Measurements from ENCODE around the gene MVK. TPM values are rescaled to one million over a fixed set of nuclear protein-coding genes. Genes with fewer than 3 reads are reported as not detected.

The MVK gene
- total RNA-seq, 1 donor: 13.2 TPM

GRCh38 chr12:109563291-109564284 lies 10.0 kb upstream of the MVK start:
- no peak for DNase-seq (ENCODE audit: low read depth in 2 of 3, low spot score in 2 of 3)

- no peak for DNase-seq (ENCODE audit: low read depth in 2 of 3, low spot score in 2 of 3)
Observed at GRCh38 chr12:109566424-109566823, 7.2 kb upstream of the MVK start.

GRCh38 chr12:109567296-109567695 lies 6.3 kb upstream of the MVK start:
- DNase-seq (ENCODE audit: low read depth in 2 of 3, low spot score in 2 of 3): no peak

GRCh38 chr12:109567967-109568366 lies 5.6 kb upstream of the MVK start:
- no peak for DNase-seq (ENCODE audit: low read depth in 2 of 3, low spot score in 2 of 3)

- no peak for DNase-seq (ENCODE audit: low read depth in 2 of 3, low spot score in 2 of 3)
Observed at GRCh38 chr12:109568486-109568885, 5.1 kb upstream of the MVK start.

- DNase-seq (ENCODE audit: low read depth in 2 of 3, low spot score in 2 of 3): no peak
Observed at GRCh38 chr12:109571773-109572505, 1.7 kb upstream of the MVK start.

- no peak for DNase-seq (ENCODE audit: low read depth in 2 of 3, low spot score in 2 of 3)
Observed at GRCh38 chr12:109572506-109572845, 1.1 kb upstream of the MVK start.

GRCh38 chr12:109573914-109574244 lies 285 bp downstream of the MVK start:
- no peak for DNase-seq (ENCODE audit: low read depth in 2 of 3, low spot score in 2 of 3)

GRCh38 chr12:109575683-109576082 lies 2.1 kb downstream of the MVK start:
- no peak for DNase-seq (ENCODE audit: low read depth in 2 of 3, low spot score in 2 of 3)

GRCh38 chr12:109577311-109577710 lies 3.7 kb downstream of the MVK start:
- no peak for DNase-seq (ENCODE audit: low read depth in 2 of 3, low spot score in 2 of 3)

- no peak for DNase-seq (ENCODE audit: low read depth in 2 of 3, low spot score in 2 of 3)
Observed at GRCh38 chr12:109578330-109578927, 4.8 kb downstream of the MVK start.

- no peak for DNase-seq (ENCODE audit: low read depth in 2 of 3, low spot score in 2 of 3)
Observed at GRCh38 chr12:109579639-109580038, 6.0 kb downstream of the MVK start.

- no peak for DNase-seq (ENCODE audit: low read depth in 2 of 3, low spot score in 2 of 3)
Observed at GRCh38 chr12:109580272-109580671, 6.7 kb downstream of the MVK start.

GRCh38 chr12:109580684-109581333 lies 7.2 kb downstream of the MVK start:
- DNase-seq (ENCODE audit: low read depth in 2 of 3, low spot score in 2 of 3): no peak

- no peak for DNase-seq (ENCODE audit: low read depth in 2 of 3, low spot score in 2 of 3)
Observed at GRCh38 chr12:109581334-109581691, 7.7 kb downstream of the MVK start.

- DNase-seq (ENCODE audit: low read depth in 2 of 3, low spot score in 2 of 3): no peak
Observed at GRCh38 chr12:109581856-109582255, 8.3 kb downstream of the MVK start.

GRCh38 chr12:109582636-109583035 lies 9.0 kb downstream of the MVK start:
- DNase-seq (ENCODE audit: low read depth in 2 of 3, low spot score in 2 of 3): no peak

- no peak for DNase-seq (ENCODE audit: low read depth in 2 of 3, low spot score in 2 of 3)
Observed at GRCh38 chr12:109583733-109584132, 10.1 kb downstream of the MVK start.

- DNase-seq (ENCODE audit: low read depth in 2 of 3, low spot score in 2 of 3): no peak
Observed at GRCh38 chr12:109586385-109587296, 13.0 kb downstream of the MVK start.

- no peak for DNase-seq (ENCODE audit: low read depth in 2 of 3, low spot score in 2 of 3)
Observed at GRCh38 chr12:109587921-109588320, 14.3 kb downstream of the MVK start.
